ENCODE results near the gene EHD2.
"Not testable (repeated sequence)": the region's sequence is repeated elsewhere in the genome, so short reads cannot be mapped to it uniquely, and the experiment has no call there.

EHD2 gene

GRCh38 chr19:47730910-47731309, 17.7 kb downstream of the EHD2 start:
- Histone ChIP-seq H3K9me3 (ENCODE audit: control insufficient read depth, low read length) (no peaks in the 10 kb centered on the region), H3K27me3 (replicated peaks; ENCODE audit: control insufficient read depth, insufficient read depth, low read length) (no peaks in the 10 kb centered on the region), H3K9ac (ENCODE audit: low read length) (no peak overlapping the region), H3K36me3 (ENCODE audit: control insufficient read depth, insufficient read depth, low read length, severe bottlenecking) (peaks cover 62% of the 10 kb centered on the region), H3K4me1 (ENCODE audit: control insufficient read depth, insufficient read depth, low read length) (peaks cover 29% of the 10 kb centered on the region), H3K4me3 (ENCODE audit: low read length) (no peak overlapping the region)
- DNase-seq (ENCODE audit: low read depth), result no peak

- Histone ChIP-seq H3K36me3 (ENCODE audit: control insufficient read depth, insufficient read depth, low read length, severe bottlenecking) (peaks cover 69% of the 10 kb centered on the region), H3K4me1 (ENCODE audit: control insufficient read depth, insufficient read depth, low read length) (no peaks in the 10 kb centered on the region), H3K9ac (ENCODE audit: low read length) (no peak overlapping the region), H3K4me3 (ENCODE audit: low read length) (no peak overlapping the region), H3K9me3 (ENCODE audit: control insufficient read depth, low read length) (no peaks in the 10 kb centered on the region), H3K27me3 (replicated peaks; ENCODE audit: control insufficient read depth, insufficient read depth, low read length) (no peaks in the 10 kb centered on the region)
- no peak for DNase-seq (ENCODE audit: low read depth)
Measured at GRCh38 chr19:47735131-47735530, 21.9 kb downstream of the EHD2 start.

GRCh38 chr19:47740866-47741519, 27.8 kb downstream of the EHD2 start:
- no peak overlapping the region for H3K9ac ChIP-seq (ENCODE audit: low read length)
- no peaks in the 10 kb centered on the region for H3K27me3 ChIP-seq (replicated peaks; ENCODE audit: control insufficient read depth, insufficient read depth, low read length)
- H3K4me3 ChIP-seq (ENCODE audit: low read length), result no peak overlapping the region
- no peak for DNase-seq (ENCODE audit: low read depth)
- peaks cover 50% of the 10 kb centered on the region for H3K36me3 ChIP-seq (ENCODE audit: control insufficient read depth, insufficient read depth, low read length, severe bottlenecking)
- peaks cover 24% of the 10 kb centered on the region for H3K4me1 ChIP-seq (ENCODE audit: control insufficient read depth, insufficient read depth, low read length)
- H3K9me3 ChIP-seq (ENCODE audit: control insufficient read depth, low read length), result no peaks in the 10 kb centered on the region

GRCh38 chr19:47741544-47742140, 28.4 kb downstream of the EHD2 start:
- H3K9ac ChIP-seq (ENCODE audit: low read length), result peak overlapping the region; percentile 94
- H3K36me3 ChIP-seq (ENCODE audit: control insufficient read depth, insufficient read depth, low read length, severe bottlenecking), result peaks cover 44% of the 10 kb centered on the region
- H3K9me3 ChIP-seq (ENCODE audit: control insufficient read depth, low read length), result no peaks in the 10 kb centered on the region
- no peak for DNase-seq (ENCODE audit: low read depth)
- no peak overlapping the region for H3K4me3 ChIP-seq (ENCODE audit: low read length)
- no peaks in the 10 kb centered on the region for H3K27me3 ChIP-seq (replicated peaks; ENCODE audit: control insufficient read depth, insufficient read depth, low read length)
- H3K4me1 ChIP-seq (ENCODE audit: control insufficient read depth, insufficient read depth, low read length), result peaks cover 26% of the 10 kb centered on the region

GRCh38 chr19:47742634-47743033, 29.4 kb downstream of the EHD2 start:
- Histone ChIP-seq H3K4me3 (ENCODE audit: low read length) (peak overlapping the region; percentile 66), H3K36me3 (ENCODE audit: control insufficient read depth, insufficient read depth, low read length, severe bottlenecking) (peaks cover 48% of the 10 kb centered on the region), H3K27me3 (replicated peaks; ENCODE audit: control insufficient read depth, insufficient read depth, low read length) (no peaks in the 10 kb centered on the region), H3K9me3 (ENCODE audit: control insufficient read depth, low read length) (no peaks in the 10 kb centered on the region), H3K9ac (ENCODE audit: low read length) (peak overlapping the region; percentile 94), H3K4me1 (ENCODE audit: control insufficient read depth, insufficient read depth, low read length) (peaks cover 30% of the 10 kb centered on the region)
- DNase-seq (ENCODE audit: low read depth), result peak; percentile 57

- Histone ChIP-seq H3K9me3 (ENCODE audit: control insufficient read depth, low read length) (no peaks in the 10 kb centered on the region), H3K4me3 (ENCODE audit: low read length) (peak within 1 kb of the TSS; percentile 86), H3K4me1 (ENCODE audit: control insufficient read depth, insufficient read depth, low read length) (peaks cover 30% of the 10 kb centered on the region), H3K9ac (ENCODE audit: low read length) (peak within 1 kb of the TSS; percentile 94), H3K27me3 (replicated peaks; ENCODE audit: control insufficient read depth, insufficient read depth, low read length) (no peaks in the 10 kb centered on the region), H3K36me3 (ENCODE audit: control insufficient read depth, insufficient read depth, low read length, severe bottlenecking) (peaks cover 46% of the 10 kb centered on the region)
- peak; percentile 98 for DNase-seq (ENCODE audit: low read depth)
Measured at GRCh38 chr19:47745010-47745901, 32.0 kb downstream of the EHD2 start, which contains the start of gene NOP53. Gene NOP53 (plus strand): TSS chr19:47745546. CDS start chr19:47745560, 14 bp downstream.

- not testable (repeated sequence) for DNase-seq (ENCODE audit: low read depth); H3K27me3 ChIP-seq (replicated peaks; ENCODE audit: control insufficient read depth, insufficient read depth, low read length); H3K9me3 ChIP-seq (ENCODE audit: control insufficient read depth, low read length)
- peak overlapping the region; percentile 94 for H3K9ac ChIP-seq (ENCODE audit: low read length)
- H3K4me3 ChIP-seq (ENCODE audit: low read length), result peak overlapping the region; percentile 86
- H3K4me1 ChIP-seq (ENCODE audit: control insufficient read depth, insufficient read depth, low read length), result peaks cover 30% of the 10 kb centered on the region
- H3K36me3 ChIP-seq (ENCODE audit: control insufficient read depth, insufficient read depth, low read length, severe bottlenecking), result peaks cover 47% of the 10 kb centered on the region
Measured at GRCh38 chr19:47746129-47746528, 32.9 kb downstream of the EHD2 start.

- Histone ChIP-seq H3K27me3 (replicated peaks; ENCODE audit: control insufficient read depth, insufficient read depth, low read length) (no peaks in the 10 kb centered on the region), H3K9me3 (ENCODE audit: control insufficient read depth, low read length) (no peaks in the 10 kb centered on the region), H3K4me3 (ENCODE audit: low read length) (no peak overlapping the region), H3K36me3 (ENCODE audit: control insufficient read depth, insufficient read depth, low read length, severe bottlenecking) (peaks cover 68% of the 10 kb centered on the region), H3K4me1 (ENCODE audit: control insufficient read depth, insufficient read depth, low read length) (peaks cover 12% of the 10 kb centered on the region), H3K9ac (ENCODE audit: low read length) (no peak overlapping the region)
- no peak for DNase-seq (ENCODE audit: low read depth)
Measured at GRCh38 chr19:47749326-47749725, 36.1 kb downstream of the EHD2 start.

- Histone ChIP-seq H3K4me1 (ENCODE audit: control insufficient read depth, insufficient read depth, low read length) (peaks cover 6% of the 10 kb centered on the region), H3K9me3 (ENCODE audit: control insufficient read depth, low read length) (no peaks in the 10 kb centered on the region), H3K36me3 (ENCODE audit: control insufficient read depth, insufficient read depth, low read length, severe bottlenecking) (peaks cover 78% of the 10 kb centered on the region), H3K4me3 (ENCODE audit: low read length) (no peak overlapping the region), H3K9ac (ENCODE audit: low read length) (no peak overlapping the region), H3K27me3 (replicated peaks; ENCODE audit: control insufficient read depth, insufficient read depth, low read length) (no peaks in the 10 kb centered on the region)
- DNase-seq (ENCODE audit: low read depth), result no peak
Measured at GRCh38 chr19:47750752-47751151, 37.5 kb downstream of the EHD2 start.

- DNase-seq (ENCODE audit: low read depth), result no peak
- H3K4me1 ChIP-seq (ENCODE audit: control insufficient read depth, insufficient read depth, low read length), result no peaks in the 10 kb centered on the region
- no peaks in the 10 kb centered on the region for H3K9me3 ChIP-seq (ENCODE audit: control insufficient read depth, low read length)
- H3K4me3 ChIP-seq (ENCODE audit: low read length), result no peak overlapping the region
- H3K36me3 ChIP-seq (ENCODE audit: control insufficient read depth, insufficient read depth, low read length, severe bottlenecking), result peaks cover 90% of the 10 kb centered on the region
- H3K27me3 ChIP-seq (replicated peaks; ENCODE audit: control insufficient read depth, insufficient read depth, low read length), result no peaks in the 10 kb centered on the region
- no peak overlapping the region for H3K9ac ChIP-seq (ENCODE audit: low read length)
Measured at GRCh38 chr19:47752440-47753211, 39.4 kb downstream of the EHD2 start.

All from adipocyte (in vitro differentiated cells).